SKM-1 treated with dmso at 0.1 percent for 144 hours (cell line): ENCODE measurements around the gene C12orf60.
A peak's percentile ranks its signal among the peaks of the same experiment; 100 is the strongest.
"Not testable (repeated sequence)": the region's sequence is repeated elsewhere in the genome, so short reads cannot be mapped to it uniquely, and the experiment has no call there.

Source experiments
- DNase-seq: peaks from one replicate; lab custom pipeline; 2025; ENCODE audit not compliant: unreplicated experiment; lab: John Stamatoyannopoulos, UW

The C12orf60 gene, protein sequence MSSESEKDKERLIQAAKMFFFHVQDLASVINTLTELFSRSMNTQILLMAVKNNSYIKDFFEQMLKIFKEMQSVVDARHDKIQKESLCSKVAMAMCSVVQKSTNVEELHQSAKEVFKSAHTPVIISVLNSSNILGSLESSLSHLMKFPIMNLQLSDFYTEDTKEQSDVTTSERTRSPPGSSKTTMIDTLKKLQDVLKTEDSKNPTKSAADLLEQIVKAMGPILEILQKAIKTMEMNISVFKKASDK

DNA sequence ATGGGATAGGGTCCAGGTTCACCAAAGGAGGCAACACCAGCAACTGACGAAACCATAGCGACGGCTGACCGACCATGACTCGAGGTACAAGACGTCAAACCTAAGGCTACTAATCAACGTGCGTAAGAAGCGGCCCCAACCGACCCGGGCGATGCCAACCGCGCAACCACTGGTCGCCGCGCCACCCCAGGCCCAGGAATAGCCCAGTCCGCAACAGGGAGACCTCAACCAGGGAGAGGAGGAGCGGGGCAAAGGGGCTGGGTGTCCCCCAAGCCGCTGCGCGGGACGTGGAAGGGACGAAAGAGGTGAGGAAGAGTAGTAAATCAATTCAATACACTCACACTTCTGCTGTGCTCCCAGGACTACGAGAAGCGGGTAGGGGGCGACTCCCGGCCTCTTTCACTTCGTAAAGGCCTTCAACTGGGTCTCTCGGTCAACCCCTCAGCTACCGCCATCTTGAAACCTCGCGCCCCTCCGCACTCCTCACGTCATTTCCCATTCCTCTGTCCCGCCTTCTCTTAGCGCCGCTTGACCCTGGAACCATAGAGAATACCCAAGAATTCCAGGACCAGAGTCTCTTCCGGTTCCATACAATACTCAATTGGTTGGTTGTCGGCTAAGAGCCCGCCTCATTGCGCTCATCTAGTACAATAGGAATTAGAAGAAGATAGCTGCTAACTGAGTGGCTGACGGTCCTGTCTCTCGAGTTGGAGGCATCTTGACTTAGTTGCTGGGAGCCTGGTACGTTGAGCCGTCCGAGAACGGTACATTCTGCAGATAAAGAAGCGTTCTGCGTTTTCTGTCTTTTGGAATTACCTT is at the start of gene C12orf60, which contains the start of gene WBP11:
C12orf60 (plus strand) TSS at position 660 of the 819 bp plus-strand sequence. CDS start 19,266 bp downstream, outside the sequence.
WBP11 (minus strand) TSS at position 468 of the 819 bp plus-strand sequence. CDS start 2,095 bp downstream, outside the sequence.
- peak; percentile 88 for DNase-seq

GRCh38 chr12:14756334-14757143 is 46.9 kb upstream of the C12orf60 start:
- no peak for DNase-seq

DNA sequence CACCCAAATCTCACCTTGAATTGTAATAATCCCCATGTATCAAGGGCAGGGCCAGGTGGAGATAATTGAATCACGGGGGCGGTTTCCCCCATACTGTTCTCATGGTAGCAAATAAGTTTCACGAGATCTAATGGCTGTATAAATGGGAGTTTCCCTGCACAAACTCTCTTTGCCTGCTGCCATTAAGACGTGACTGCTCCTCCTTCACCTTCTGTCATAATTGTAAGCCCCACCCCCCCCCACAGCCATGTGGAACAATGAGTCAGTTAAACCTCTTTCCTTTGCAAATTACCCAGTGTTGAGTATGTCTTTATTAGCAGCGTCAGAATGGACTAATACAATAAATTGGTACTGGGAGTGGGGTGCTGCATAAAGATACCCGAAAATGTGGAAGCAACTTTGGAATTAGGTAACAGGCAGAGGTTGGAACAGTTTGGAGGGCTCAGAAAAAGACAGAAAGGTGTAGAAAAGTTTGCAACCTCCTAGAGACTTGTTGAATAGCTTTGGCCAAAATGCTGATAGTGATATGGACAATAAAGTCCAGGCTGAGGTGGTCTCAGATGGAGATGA is 43.7 kb upstream of the C12orf60 start:
- DNase-seq, result not testable (repeated sequence)

DNA sequence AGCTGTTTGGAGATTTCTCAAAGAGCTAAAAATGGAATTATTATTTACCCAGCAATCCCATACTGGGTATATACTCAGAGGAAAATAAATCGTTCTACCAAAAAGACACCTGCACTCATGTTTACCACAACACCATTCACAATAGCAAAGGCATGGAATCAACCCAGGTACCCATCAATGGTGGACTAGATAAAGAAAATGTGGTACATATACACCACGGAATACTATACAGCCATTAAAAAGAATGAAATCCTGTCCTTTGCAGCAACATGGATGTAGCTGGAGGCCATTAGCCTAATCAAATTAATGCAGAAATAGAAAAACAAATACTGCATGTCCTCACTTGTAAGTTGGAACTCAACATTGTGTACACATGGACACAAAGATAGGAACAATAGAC is 38.1 kb upstream of the C12orf60 start:
- DNase-seq, result no peak

- not testable (repeated sequence) for DNase-seq
Observed at GRCh38 chr12:14766020-14766419, 37.5 kb upstream of the C12orf60 start.

DNA sequence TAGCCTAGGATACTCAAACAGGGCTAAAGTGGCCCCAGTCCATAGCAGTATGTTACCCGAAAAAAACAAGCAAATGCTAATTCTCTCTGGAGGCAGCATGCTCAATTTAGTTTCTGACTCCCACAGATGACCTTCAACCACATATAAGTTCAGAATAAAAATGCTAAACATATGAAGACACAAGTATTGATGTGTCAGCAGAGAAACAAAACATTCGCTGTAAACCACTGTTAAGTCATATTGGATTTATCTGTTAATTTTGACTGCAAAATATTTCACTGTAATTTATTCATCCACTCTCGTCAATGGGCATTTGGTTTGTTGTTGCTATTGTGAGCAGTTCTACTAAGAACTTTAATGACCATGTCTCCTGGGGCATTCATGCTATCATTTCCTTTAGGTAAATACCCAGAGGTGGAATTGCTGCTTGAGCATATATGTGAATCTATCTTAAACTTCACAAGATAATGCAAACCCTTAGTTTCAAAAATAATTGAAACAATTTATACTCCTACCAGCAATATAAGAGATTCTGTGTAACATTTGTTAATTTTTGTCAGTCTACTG is 36.7 kb upstream of the C12orf60 start:
- DNase-seq, result no peak

- no peak for DNase-seq
Observed at GRCh38 chr12:14767617-14768016, 35.9 kb upstream of the C12orf60 start.

- no peak for DNase-seq
Observed at GRCh38 chr12:14768823-14769405, 34.6 kb upstream of the C12orf60 start.

GRCh38 chr12:14769466-14769968 is 34.0 kb upstream of the C12orf60 start:
- no peak for DNase-seq

DNA sequence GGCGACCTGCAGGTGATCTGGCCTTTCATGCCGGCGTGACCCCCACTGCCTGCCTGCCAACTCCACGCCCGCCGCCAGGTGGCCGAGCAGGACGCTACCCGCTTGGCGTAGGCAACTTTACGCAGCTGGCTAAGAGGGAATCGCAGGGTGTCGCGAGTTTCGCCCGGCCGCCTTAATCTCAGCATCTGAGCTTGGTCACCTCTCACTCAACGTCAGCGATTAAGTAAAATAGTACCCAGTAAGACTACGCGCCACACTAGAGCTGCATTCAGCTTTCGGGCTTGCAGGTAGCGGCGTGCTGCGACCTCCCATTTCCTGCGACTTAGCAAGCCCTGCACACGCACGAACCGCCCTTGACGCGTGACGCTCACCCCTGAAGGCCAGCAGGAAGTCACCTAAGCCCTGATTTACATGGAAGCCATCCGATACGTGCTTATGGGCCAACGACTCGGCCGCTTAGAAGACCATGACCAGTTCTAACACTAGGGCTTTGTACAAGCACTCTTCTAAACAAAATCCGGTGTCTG is 33.4 kb upstream of the C12orf60 start:
- peak; percentile 45 for DNase-seq

DNA sequence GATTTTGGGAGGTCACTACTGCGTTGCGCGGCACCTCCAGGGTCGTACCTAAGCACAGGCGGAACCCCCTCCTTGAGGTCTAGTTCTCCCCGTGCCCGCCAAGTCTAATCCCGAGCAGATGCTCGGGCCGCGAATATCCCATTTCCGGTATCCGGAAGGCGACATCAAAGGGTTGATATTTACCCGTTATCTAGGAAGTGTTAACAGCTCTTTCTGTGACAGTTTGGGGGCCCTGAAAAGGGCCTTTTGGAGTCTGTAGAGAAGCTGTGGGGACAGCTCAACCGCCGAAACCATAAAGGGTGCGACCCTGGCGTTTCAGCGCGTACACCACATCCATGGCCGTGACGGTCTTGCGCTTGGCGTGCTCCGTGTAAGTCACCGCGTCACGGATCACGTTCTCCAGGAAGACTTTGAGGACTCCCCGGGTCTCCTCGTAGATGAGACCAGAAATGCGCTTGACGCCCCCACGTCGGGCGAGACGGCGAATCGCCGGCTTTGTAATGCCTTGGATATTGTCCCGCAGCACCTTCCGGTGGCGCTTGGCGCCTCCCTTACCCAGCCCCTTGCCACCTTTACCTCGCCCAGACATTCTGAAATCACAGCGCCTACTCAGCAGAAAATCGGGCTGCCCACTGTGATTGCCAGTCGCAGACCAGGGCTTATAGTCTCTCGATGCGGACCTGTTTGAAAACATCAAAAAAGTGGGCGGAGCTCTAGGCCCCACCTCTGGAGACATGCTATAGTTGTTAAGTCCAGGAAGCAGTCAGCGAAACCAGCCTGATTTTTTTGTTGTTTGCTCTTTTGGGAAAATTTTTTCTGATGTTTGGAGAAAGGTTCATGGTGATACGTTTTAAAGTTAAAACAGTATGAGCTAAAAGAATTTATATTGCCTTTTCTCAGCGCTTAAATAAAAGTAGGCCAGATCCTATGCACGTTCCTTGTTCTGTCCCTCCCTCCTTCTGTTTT is 32.7 kb upstream of the C12orf60 start:
- peak; percentile 28 for DNase-seq

DNA sequence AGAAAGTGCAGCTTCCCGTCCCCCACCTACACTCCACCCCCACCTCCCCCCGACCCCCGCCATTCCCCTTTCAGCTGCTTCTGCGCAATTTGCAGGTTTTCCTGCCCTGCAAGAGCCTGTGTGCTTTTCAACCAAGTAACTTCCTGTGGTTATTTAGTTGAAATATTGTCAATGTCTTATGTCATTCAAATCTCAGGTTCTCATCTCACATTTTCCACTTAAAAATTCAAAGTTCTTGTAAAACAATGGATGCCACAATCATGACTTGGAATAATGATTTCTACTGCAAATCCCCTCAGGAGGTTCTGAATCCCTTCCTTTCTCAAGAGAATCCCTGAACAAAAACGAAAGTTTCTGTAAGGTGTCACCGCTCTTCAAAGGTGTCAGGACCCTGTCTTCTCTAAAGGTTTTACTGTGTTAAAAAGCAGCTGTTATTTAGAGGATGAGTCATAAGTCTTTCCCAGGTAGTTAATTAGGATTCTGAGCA is 31.8 kb upstream of the C12orf60 start:
- DNase-seq, result no peak

- DNase-seq, result no peak
Observed at GRCh38 chr12:14772946-14773345, 30.5 kb upstream of the C12orf60 start.

DNA sequence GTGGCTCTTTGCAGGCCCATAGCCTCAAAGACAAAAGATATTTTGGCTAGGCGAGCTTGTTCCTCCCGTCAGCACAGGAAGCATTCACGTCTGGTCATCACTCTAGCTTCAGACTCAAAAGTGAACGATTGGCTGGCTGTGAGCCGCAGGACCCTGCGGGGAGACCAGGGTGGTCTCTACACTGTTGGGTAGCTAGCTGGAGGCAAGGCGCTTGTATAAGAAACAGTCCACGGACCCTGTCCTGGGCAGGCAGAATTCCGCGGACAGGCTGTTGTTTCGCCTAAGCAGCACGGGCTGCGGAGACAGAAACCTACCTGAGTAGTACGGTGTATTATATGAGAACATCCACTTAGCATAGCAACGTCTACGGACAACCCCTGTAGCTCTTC is 29.8 kb upstream of the C12orf60 start:
- DNase-seq, result no peak

DNA sequence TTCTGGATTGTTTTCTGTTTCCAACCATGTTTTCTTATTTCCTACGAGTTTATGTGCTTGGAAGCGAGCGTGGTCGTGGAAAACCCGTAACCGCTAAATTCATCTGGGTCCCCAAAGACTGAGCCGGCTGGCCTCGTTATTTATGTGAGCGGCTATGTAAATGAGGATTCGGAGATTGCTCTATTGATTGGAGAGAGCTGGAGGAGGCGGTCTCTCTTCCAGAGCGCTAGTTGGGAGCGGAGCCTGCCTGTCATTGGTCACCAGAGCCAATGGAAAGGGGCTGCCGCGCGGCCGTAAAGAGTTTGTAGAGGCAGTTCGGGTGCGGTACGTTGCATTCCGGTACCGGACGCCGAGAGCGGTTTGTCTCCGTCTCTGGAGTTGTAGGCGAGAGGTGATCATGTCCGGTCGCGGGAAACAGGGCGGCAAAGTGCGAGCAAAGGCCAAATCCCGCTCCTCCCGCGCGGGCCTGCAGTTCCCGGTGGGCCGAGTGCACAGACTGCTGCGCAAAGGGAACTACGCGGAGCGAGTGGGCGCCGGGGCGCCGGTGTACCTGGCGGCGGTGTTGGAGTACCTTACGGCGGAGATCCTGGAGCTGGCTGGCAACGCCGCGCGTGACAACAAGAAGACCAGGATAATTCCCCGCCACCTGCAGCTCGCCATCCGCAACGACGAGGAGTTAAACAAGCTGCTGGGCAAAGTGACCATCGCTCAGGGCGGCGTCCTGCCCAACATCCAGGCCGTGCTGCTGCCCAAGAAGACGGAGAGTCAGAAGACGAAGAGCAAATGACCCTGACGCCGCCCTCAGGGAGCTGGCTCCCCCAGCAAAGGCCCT is 29.2 kb upstream of the C12orf60 start:
- DNase-seq, result peak; percentile 52

GRCh38 chr12:14774906-14775635 is 28.4 kb upstream of the C12orf60 start:
- no peak for DNase-seq

- no peak for DNase-seq
Observed at GRCh38 chr12:14775636-14775980, 27.9 kb upstream of the C12orf60 start.
